ENCODE measurements around the gene C2CD3. TPM values are rescaled to one million over a fixed set of nuclear protein-coding genes. Genes with fewer than 3 reads are reported as not detected.
"Not testable (repeated sequence)": the region's sequence is repeated elsewhere in the genome, so short reads cannot be mapped to it uniquely, and the experiment has no call there.

C2CD3 gene
- total RNA-seq, 1 donor from 2014 or later: 12.2 TPM

DNA sequence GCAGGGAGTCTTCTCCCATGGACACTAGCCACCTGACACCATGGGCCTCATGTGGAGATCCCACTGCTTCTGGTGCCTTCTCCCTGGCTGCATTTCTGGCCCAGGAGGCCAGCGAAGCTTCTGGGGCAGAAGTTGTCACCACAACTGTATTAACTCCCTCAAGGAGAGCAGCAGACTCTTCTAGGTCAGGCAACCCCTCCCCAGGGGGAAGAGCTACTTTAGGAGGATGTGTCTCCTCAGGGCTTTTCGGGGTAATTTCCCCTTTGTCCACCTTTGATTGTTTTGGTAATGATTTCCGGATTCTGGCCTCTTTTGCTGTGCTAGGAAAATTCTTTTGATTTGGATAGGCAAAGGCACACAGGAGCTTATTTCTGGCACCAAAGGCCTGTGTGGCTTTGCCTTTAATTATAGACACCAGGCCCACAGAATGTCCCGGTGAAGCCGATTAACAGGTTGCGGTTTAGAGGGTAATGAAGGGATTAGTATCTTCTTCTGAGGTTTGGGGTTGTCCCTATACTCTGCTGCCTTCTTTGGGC lies 179.3 kb downstream of the C2CD3 start:
- H3K27me3 ChIP-seq (ENCODE audit: control insufficient read depth, insufficient read depth, low read length): no peaks in the 10 kb centered on the region
- no peak for TF ChIP-seq CTCF (IDR thresholded peaks at IDR 0.05; ENCODE audit: insufficient read depth, low read length, poor library complexity, severe bottlenecking)
- no peaks in the 10 kb centered on the region for H3K36me3 ChIP-seq (ENCODE audit: control insufficient read depth, insufficient read depth, low read length)
- DNase-seq (ENCODE audit: low read depth): no peak
- no peak overlapping the region for H3K4me3 ChIP-seq (ENCODE audit: low read depth, low read length)

- no peaks in the 10 kb centered on the region for H3K36me3 ChIP-seq (ENCODE audit: control insufficient read depth, insufficient read depth, low read length)
- H3K27me3 ChIP-seq (ENCODE audit: control insufficient read depth, insufficient read depth, low read length): no peaks in the 10 kb centered on the region
- no peak overlapping the region for H3K4me3 ChIP-seq (ENCODE audit: low read depth, low read length)
- no peak for TF ChIP-seq CTCF (IDR thresholded peaks at IDR 0.05; ENCODE audit: insufficient read depth, low read length, poor library complexity, severe bottlenecking)
- no peak for DNase-seq (ENCODE audit: low read depth)
Measured at GRCh38 chr11:73990730-73991129, 180.1 kb downstream of the C2CD3 start.

DNA sequence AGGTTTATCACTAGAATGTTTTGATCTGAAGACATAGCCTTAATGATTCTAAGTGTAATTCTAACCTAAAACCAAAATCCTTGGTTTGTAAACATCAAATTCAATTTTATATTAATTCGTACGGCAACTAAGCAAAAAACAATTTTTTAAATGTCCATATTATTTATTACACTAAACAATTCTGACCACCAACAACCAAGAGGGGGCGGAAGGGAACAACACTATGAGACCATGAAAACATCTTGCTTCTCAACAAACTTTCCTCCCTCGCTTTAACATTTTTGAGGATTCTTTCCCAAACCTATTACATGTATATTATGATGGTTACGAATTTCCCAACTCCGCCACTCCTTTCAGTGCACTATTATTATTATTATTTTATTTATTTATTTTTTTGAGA lies 181.6 kb downstream of the C2CD3 start:
- no peaks in the 10 kb centered on the region for H3K27me3 ChIP-seq (ENCODE audit: control insufficient read depth, insufficient read depth, low read length)
- no peak for TF ChIP-seq CTCF (IDR thresholded peaks at IDR 0.05; ENCODE audit: insufficient read depth, low read length, poor library complexity, severe bottlenecking)
- no peak for DNase-seq (ENCODE audit: low read depth)
- H3K4me3 ChIP-seq (ENCODE audit: low read depth, low read length): no peak overlapping the region
- H3K36me3 ChIP-seq (ENCODE audit: control insufficient read depth, insufficient read depth, low read length): no peaks in the 10 kb centered on the region

DNA sequence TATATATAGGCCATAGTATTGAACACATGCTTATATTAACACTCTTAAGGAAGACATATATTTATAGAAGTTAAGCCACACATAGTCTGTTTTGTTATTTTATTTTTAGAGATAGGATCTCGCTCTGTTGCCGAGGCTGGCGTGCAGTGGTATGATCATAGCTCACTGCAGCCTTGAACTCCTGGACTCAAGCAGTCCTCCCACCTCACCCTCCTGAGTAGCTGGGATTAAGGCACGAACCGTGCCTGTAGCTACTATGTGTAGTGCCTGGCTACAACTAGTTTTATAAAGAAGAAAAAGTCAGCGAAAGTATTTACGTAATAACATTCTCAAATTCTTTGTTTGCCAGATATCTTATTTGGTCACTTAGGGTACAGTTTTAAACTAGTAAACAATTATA lies 182.6 kb downstream of the C2CD3 start:
- DNase-seq (ENCODE audit: low read depth): no peak
- TF ChIP-seq CTCF (IDR thresholded peaks at IDR 0.05; ENCODE audit: insufficient read depth, low read length, poor library complexity, severe bottlenecking): no peak
- H3K27me3 ChIP-seq (ENCODE audit: control insufficient read depth, insufficient read depth, low read length): no peaks in the 10 kb centered on the region
- no peaks in the 10 kb centered on the region for H3K36me3 ChIP-seq (ENCODE audit: control insufficient read depth, insufficient read depth, low read length)
- no peak overlapping the region for H3K4me3 ChIP-seq (ENCODE audit: low read depth, low read length)

DNA sequence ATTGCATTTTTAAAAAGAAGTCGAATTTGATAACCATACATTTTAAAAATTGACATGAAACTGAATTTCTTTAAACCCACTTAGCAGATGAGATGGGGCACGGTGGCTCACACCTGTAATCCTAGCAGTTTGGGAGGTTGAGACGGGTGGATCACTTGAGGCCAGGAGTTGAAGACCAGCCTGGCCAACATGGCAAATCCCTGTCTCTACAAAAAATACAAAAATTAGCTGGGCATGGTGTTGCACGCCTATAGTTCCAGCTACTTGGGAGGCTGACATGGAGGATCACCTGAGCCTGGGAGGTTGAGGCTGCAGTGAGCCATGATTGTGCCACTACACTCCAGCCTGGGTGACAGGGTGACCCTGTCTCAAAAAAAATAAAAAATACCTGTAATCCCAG lies 185.1 kb downstream of the C2CD3 start:
- H3K27me3 ChIP-seq (ENCODE audit: control insufficient read depth, insufficient read depth, low read length); H3K4me3 ChIP-seq (ENCODE audit: low read depth, low read length); DNase-seq (ENCODE audit: low read depth); H3K36me3 ChIP-seq (ENCODE audit: control insufficient read depth, insufficient read depth, low read length): not testable (repeated sequence)

DNA sequence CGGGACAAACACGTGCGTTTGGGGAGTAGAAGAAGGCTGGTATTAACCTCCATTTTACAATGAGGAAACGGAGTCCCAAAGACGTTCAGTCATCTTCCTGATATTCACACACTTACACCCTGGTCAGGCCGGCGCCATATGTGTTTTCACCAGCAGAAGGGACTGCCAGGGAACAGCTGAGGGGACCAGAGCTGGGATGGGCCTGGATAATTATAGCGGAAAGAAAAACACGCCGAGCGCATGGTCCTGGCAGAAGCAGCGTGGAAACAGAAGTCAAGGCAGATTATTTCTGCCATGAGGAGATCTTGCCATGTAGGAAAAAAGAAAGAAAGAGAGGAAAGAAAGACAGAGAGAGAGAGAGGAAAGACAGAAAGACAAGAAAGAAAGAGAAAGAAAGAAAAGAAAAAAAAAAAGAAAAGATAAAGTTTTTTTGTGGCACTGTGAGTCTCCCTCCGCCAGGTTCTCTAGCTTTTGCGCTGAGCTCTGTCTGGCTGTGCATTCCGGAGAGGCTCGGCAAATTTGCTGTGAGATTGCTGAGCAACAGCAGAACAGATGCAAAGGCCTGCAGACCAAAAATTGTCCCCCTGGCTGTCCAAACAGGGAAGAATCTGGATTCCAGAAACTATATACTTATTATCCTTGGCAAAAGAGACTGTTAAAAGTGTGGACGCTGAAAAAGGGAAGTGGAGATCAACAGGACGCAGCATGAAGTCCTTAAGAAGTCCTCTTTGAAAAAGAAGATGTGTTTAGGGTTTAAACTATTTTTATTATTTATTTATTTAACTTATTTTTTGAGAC lies 186.9 kb downstream of the C2CD3 start:
- no peaks in the 10 kb centered on the region for H3K36me3 ChIP-seq (ENCODE audit: control insufficient read depth, insufficient read depth, low read length)
- peak overlapping the region; percentile 68 for H3K4me3 ChIP-seq (ENCODE audit: low read depth, low read length)
- TF ChIP-seq CTCF (IDR thresholded peaks at IDR 0.05; ENCODE audit: insufficient read depth, low read length, poor library complexity, severe bottlenecking): no peak

More for the DNA sequence above, 186.9 kb downstream of the C2CD3 start:
- DNase-seq (ENCODE audit: low read depth): no peak
- H3K27me3 ChIP-seq (ENCODE audit: control insufficient read depth, insufficient read depth, low read length): no peaks in the 10 kb centered on the region
